HG02938 (cell line): ENCODE measurements around the gene KCNMA1.

Experiments used
- ATAC-seq: cut with Tn5 transposase; IDR thresholded peaks from one replicate; pipeline ENCODE4 v1.9.1; 2021; ENCODE audit warnings: mild to moderate bottlenecking, moderate library complexity; ENCODE audit not compliant: unreplicated experiment

The KCNMA1 gene

DNA sequence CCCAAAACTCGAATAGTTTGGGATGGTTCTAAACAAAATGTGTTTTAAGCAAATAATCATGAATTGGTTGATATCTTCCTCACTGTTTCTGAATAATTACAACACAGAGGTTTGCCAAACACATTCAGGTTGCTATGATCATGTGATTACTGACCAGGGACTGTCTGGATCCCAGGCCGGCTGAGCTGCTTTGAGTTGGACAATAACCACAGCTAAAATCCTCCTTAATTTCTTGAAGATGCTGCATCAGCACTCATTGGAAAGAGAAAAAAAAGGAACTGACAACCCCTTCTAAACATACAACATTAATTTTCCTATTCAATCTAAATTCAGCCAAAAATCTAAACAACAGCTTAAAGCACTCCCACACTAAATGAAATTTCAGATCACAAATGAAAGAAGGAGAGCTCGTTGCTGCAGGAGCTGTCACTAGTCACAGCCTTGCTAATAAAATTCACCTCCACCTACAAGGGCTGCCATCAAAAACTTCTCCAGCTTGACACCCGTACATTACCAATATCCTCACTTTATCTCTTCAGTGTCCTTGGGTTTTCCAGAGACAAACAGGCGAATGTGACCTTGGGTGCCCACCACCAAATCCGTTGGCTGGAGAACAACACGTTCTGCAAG, 560.2 kb downstream of the KCNMA1 start:
- no peak for ATAC-seq

DNA sequence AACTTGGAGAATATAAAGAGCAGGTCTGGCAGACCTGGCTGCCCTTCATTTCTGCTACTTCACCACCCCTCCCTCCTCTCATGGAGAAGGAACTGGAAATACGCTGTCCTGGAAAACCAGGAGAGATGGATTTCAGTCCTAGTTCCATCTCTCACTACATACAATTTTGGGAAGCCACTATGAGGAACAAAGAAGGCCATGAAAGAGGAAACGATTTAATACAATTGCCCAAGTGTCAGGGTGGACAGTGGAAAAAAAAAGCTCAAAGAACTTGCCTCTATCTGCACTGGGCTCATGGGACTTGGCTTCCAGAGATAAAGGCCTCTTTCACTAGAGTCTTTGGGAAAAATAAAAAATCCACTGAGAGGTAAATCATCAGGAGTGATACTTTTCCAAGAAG, 561.7 kb downstream of the KCNMA1 start:
- no peak for ATAC-seq

DNA sequence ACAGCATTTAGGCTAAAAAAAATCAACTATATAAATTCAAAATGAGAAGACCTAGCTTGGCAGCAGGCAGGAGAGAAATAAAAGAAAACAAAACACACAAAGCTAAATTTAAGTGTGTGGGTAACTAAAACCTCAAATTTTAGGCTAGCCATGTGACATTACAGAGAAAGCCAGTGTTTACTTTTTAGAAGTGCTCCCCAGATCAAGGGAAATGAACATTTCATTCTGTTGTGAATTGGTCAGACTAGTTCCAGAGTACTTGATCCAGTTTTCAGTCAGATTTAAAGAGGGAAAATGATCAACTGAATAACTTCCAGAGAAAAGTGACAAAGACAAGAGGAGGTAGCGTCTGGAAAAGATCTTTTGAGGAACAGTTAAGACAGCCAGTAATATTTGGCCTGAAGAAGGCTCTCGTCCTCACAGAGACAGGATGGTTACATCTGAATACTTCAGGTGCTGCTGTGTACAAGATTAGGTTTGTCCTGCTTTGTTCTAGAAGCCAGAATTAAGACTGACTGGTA, 563.4 kb downstream of the KCNMA1 start:
- no peak for ATAC-seq

DNA sequence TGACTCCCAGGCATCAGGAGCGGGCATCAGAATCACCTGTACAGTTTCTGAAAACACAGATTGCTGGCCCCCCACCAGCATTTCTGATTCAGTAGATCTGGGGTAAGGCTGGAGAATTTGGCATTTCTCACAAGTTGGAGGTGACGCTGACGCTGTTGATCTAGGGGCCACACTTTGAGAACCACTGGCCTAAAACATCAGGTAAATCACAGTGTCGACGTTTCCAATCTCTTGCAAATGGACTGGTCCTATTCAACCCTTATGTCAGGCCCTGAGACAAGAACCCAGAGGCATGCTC, 564.0 kb downstream of the KCNMA1 start:
- no peak for ATAC-seq

DNA sequence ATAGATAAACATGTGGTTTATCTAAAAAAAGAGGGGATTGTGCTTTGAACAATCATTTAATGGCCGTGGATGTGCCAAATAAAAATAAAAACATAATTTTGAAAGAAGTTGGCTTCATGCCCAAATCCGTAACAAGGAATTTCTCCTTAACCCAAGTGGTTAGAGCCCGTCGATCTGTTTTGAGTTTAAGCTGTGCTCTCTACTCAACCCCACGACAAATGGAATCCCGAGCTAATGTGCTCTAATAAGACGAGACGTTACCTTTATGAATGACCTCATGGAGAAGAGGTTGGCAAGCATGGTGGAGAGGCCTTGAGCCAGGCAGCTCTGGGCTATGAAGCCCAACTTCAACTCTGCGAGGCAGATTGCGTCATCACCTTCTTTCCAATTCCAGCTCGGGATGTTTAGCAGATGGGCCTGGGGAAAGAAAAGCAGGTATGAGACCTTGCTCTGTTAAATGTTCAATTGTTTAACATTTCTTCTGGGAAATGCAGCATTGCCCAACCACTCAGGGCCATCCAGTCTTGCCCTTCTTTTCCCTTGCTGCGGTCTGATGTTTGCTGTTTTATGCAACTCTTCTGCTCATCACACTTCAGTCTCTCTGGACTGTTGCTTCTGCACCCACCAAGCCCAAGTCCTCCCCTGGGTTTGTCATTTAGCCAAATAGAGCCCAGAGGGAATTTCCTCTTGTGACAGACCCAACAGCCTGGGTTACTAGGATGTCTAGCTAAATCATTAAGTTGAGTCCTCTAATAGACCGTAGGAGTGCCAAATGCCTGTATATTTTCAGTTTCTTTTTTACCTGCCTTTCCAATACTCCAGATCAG, 564.6 kb downstream of the KCNMA1 start:
- no peak for ATAC-seq

DNA sequence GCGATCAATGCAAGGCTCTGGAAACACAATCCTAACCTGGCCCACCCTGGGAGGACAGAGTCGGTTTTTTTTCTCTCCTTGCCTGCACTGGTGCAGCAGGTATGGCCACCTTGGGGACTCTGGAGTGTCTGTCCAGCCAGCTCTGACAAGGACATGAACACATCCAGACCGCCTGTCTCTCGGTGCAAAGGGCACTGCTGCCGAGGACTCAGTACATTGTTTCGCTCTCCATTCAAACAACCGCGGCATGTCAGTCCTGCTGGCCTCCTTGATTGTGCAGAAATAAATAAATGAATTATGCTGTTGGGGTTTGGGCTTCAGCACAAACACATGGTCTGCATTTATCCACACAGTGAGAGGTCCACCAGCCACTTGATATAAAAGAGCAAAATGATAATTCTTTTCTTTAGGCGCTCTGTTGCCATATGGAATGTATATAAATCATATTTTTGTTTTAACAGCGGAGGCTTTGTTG, 565.2 kb downstream of the KCNMA1 start:
- ATAC-seq, result no peak

DNA sequence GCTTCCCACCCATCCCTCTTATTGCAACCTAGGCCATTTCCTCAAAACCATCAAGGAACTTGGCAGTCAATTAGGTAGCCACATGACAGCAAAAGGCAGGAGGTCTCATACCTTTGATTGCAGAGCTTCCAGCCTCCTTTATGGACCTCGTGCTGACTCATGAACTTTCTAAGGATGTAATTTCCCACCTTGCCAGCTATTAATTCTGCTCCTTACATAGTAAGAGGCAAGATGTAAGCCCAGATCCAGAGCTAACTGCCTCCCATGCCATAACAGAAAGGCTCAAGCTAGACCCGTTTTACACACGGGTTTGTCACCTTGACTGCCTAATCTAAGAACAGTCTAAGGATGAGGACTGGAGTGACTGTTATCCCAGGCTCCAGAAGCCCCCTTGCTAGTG, 565.7 kb downstream of the KCNMA1 start:
- no peak for ATAC-seq

DNA sequence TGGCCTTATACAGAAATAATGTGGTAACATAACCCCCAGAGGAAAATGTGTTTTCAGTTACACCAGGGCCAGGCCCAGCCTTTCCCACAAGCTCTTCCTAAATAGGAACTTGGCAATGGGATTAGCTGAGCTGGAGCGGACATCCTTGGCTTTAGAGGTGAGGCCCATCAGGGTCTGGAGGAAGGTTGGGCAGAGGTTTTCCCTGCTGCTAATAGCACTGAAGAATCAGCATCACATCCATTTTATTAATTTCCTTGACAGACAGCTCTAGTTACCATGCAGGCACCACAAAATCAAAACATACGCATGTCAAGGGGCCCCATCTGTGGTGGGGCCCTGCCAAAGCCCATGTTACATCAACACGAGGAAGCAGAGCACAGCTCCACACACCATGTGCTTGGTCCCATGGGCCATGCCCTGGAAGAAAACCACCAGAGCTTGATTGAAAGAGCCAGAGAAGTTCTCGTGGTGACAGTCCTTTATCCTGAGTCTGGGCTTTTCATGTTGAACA, 566.6 kb downstream of the KCNMA1 start:
- no peak for ATAC-seq

DNA sequence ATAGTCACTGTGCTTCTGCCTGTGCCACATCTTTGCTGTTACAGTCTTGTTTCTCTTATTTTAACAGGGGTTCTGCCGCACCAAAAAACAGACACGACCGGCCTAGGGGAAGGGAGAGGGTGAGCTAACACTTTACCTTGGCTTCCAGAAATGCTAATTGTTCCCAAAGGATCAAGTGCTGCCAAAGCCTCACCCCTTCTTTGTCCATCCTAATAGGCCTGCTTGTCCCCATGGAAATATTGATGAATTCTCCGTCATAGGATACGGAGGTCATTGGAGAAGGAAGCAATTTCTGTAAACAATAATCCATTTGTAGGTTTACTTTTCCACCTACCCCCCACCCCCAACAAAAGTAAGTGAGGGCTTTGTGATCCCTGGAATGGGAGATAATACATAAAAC, 567.3 kb downstream of the KCNMA1 start:
- no peak for ATAC-seq

DNA sequence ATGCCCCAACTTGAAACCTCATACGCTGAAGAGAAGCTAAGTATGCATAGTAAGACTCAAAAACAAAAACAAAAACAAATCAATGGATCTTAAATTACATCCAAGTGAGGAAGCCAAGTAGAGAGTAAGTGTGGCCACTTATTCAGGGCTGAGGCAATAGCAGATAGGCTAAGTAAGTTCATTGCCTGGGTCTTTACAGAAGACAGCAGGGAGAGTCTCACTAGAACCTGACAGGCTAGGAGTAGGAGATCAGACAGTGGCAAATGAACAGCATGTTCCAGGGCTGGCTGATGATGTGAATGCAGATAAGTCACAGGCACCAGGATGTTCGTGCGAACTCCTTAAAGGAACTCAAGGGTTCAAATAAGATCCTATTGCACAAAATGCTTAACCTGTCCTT, 568.6 kb downstream of the KCNMA1 start:
- ATAC-seq, result no peak

DNA sequence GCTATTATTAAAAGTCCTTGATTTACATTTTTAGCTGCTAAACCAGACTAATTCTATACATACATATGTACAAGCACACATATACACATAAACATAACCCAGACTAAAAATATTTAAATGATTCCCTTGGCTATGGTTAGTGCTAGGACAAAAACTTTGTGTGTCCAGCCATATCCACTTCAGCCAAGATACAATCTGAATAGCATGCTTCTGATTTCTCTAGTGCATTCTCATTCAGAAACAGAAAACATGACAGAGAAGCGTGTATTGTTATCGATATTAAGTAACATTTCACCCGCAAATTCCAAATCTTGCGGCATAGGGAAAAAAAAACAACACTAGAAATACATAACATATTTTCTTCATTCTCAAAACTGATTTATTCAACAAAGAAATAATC, 569.3 kb downstream of the KCNMA1 start:
- no peak for ATAC-seq

DNA sequence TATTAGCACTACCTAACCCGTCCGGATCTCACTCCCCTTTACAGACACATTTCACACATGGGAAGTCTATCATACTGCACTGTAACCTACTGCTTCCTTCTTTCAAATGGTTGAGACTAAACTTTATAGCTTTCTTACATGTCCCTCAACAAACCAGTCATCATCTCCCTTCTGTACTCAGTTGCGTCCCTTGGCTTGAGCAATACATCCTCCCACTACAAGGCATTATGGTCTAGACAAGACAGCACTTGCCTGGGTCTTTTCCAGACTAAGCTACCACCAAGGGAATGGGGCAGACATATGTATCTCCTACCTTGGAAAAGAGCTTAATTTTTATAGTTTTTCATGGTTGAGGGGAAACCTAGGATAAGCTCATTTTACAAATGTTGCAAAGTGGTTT, 575.2 kb downstream of the KCNMA1 start:
- ATAC-seq, result no peak

DNA sequence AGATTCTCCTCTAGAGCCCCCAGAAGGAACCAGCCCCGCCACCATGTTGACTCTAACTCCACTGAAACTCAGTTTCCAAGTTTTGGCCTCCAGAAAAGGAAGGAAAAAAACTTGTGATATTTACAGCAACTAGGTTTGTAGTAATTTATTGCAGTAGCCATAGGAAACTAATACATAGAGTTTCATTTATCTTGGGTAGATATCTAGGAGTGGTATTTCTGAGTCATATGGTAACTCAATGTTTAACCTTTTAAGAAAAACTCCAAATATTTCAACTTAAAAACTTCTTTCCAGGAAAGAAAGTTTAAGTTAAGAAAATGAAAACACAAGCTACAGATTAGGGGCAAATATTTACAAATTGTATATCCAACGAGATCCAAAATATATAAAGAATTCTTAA, 576.7 kb downstream of the KCNMA1 start:
- ATAC-seq, result no peak

DNA sequence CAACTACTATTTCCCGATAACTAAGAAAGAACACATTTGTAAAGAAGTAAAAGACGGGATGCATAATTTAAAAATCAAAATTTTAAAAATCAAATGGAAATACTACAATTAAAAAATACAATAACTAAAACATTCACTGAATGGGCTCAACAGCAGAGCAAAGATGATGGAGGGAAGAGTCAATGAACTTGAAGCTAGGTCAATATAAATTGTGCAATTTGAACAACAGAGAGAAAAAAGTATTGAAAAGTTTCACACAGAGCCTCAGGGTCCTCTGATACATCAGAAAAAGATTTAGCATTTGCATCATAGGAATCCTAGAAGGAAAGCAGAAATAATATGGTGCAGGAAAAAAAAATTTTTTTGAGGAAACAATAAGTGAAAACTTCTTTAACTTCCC, 581.0 kb downstream of the KCNMA1 start:
- no peak for ATAC-seq

DNA sequence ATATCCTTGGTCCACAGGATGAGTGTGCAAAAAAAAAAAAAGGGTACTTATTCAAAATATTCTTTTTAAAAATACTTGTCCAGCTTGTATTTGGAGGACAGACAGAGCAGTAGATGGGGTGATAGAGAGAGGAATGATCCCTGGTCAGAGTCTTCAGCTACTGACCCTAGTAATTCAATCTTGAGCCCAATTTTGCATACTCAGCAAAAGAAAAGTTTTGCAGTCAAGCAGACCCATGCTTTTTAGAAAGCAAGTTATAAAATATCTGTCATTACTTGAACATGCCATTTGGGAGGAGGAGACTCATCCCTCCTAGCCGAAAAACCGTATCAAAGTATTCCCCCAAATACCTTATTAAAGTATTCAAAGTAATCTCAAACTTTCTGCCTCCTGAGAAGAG, 585.0 kb downstream of the KCNMA1 start:
- ATAC-seq, result no peak

DNA sequence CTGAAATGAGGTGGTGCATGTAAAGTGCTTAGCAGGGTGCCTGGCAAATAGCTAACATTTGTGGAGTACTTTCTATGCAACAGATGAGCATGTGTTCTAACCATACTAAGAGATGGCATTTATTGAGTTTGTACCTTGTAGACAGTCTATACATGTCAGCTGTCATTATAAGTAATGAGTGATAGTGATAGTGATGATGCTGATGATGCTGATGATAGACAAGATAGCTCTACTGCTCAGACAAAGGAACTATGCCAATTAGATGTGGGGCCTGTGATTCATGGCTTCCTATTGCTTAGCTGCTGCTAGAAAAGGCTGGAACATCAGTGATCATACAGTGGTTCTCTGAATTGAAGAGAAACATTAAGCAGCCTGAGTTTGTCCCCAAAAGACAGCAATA, 585.8 kb downstream of the KCNMA1 start:
- ATAC-seq, result no peak

DNA sequence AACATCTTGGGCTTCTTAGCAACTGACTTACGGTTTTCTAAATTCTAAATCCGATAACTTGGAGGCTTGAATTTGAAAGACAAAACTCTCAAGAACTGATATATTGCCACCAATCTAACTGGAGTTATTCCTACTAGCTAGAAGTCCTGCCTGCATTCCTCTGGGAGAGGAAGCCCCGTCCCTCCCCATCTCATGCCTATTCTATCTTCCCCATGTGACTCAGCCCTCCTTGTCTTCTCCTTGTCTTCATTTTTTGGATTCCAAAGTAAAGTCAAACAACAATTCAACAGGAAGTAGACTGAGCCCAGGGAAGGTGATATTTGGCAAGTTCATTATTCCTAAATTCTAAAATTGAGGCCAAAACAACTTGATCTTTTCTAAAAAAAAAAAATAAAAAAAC, 587.7 kb downstream of the KCNMA1 start:
- ATAC-seq, result no peak

DNA sequence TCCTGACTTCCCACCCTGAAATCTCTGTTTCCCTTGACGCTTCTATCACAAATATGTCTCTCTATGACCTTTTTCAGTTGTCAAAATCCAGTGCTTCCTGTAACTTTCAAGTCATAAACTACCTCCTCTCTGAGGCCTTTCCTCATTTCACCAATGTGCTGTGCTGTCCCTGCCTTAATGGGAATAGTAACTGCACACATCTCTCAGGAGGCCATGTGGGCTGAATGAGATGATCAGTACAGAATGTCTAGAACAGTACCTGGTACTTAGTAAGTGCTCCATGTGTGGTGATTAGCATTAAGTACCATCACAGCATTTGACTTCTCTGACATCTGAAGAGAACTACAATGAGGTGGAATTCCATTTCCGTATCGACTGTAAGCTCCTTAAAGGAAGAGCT, 588.5 kb downstream of the KCNMA1 start:
- ATAC-seq, result no peak

DNA sequence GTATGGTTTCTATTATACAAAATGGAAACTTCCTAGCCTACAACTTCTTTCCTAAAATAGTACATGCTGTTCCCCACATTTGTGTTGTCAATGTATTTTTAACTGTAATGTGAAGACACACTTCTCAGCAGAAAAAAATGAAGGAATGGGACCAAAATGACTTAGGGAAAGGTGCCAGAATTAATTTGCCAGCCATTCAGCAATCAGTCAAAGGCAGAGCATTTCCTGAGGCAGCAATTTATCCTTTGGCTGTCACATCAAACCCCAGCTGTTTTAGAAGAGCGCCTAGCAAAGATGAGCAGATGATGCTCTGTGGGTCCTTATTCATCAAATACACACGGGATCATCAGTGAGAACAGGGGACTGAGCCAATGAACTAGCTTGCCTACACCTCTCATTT, 592.5 kb downstream of the KCNMA1 start:
- no peak for ATAC-seq

DNA sequence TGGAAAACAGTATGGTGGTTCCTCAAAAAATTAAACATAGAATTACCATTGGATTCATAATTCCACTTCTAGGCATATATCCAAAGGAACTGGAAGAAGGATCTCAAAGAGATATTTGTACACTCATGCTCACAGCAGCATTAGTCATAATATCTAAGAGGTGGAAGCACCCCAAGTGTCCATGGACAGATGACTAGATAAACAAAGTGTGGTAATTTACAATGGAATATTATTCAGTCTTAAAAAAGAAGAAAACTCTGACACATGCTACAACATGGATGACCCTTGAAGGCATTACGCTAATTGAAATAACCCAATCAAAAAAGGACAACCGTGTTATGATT, 594.2 kb downstream of the KCNMA1 start:
- no peak for ATAC-seq

DNA sequence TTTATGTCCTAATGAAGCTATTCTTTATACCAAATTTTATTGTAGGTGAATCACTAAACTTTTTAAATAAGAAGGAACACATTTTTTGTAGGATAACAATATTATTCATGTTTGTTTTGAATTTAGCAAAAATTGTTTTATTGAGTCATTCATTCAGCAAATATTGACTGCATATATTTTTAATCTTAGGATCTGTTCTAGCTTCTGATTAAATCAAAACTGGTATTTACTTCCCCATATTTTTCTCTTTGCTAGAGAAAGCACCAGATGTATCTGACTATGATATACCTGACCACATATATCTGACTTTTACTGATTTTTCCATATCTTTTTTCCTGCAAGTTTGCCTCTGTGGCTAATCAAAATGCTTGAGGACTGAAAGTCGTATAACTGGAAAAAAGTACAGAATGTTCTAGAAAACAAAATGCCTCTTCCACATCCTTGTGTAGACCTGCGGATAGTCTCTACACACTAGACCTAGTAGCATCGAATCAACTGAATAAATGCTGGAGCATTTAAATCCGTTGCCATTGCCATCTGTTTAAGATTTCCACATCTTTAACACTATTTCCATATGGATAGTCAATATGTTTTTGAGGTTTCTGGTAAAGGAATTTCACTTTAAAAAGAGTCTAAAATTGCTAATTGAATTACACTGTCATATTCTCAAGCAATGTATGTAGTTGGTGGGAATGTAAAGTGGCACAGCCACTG, 594.7 kb downstream of the KCNMA1 start:
- ATAC-seq, result no peak
